SK-N-SH (cell line): ENCODE measurements around the gene EOLA2. TPM values are rescaled to one million over a fixed set of nuclear protein-coding genes. Genes with fewer than 3 reads are reported as not detected.

Source experiments
- CTCF ChIA-PET: fragments of 300-600, 350-600 bp; formaldehyde crosslinking; extraction: SDS; loops from one replicate; lab custom pipeline; 2021; lab: Yijun Ruan, JAX
- POLR2A ChIA-PET: fragments of 350-600 bp; sonication (Branson Sonifier 250); formaldehyde crosslinking; extraction: SDS; loops from one replicate; lab custom pipeline; 2020; ENCODE audit warnings: antibody characterized with exemption, inconsistent platforms; lab: Yijun Ruan, JAX
- DNase-seq: peaks from one replicate; pipeline ENCODE4 v3.0.0; 2012
- H2AFZ ChIP-seq: fragments of 200-600 bp; sonication (generic); 2 replicates; pipeline ENCODE4 v1.8.1; 2016; ENCODE audit warnings: antibody characterized with exemption, mild to moderate bottlenecking, low read depth
- H3F3A ChIP-seq: fragments of 200-600 bp; sonication (generic); replicated peaks from 2 replicates; pipeline ENCODE3; 2016; ENCODE audit warnings: antibody characterized with exemption, mild to moderate bottlenecking; ENCODE audit not compliant: insufficient read depth
- H3K27ac ChIP-seq, 2 experiments: fragments of 200-500 bp in 1 of 2; fragments of 200-600 bp in 1 of 2; sonication (Bioruptor generic) in 1 of 2; sonication (generic), shearing (Covaris generic) in 1 of 2; 2 replicates each; pipeline versions ENCODE4 v1.5.1 to v1.6.1; 2014 to 2016; ENCODE audit warnings: low read depth in 2 of 2, inconsistent platforms in 1 of 2, low read length in 1 of 2, mild to moderate bottlenecking in 1 of 2, mixed read lengths in 1 of 2
- H3K27me3 ChIP-seq: fragments of 200-600 bp; sonication (generic), shearing (Covaris generic); 2 replicates; pipeline ENCODE4 v1.6.1; 2016; ENCODE audit warnings: mixed run types; ENCODE audit not compliant: insufficient read depth
- H3K36me3 ChIP-seq, 2 experiments: fragments of 200-500 bp in 1 of 2; fragments of 200-600 bp in 1 of 2; sonication (Bioruptor generic) in 1 of 2; sonication (generic) in 1 of 2; replicated peaks in 1 of 2; 2 replicates each; pipeline versions ENCODE3 to v1.5.1; 2014 to 2016; ENCODE audit warnings: low read length in 1 of 2, mild to moderate bottlenecking in 1 of 2; ENCODE audit not compliant: insufficient read depth in 2 of 2, control insufficient read depth in 1 of 2
- H3K4me1 ChIP-seq, 2 experiments: fragments of 200-500 bp in 1 of 2; fragments of 200-600 bp in 1 of 2; sonication (Bioruptor generic) in 1 of 2; sonication (generic), shearing (Covaris generic) in 1 of 2; 2 replicates each; pipeline versions ENCODE4 v1.5.1 to v1.6.1; 2014 to 2016; ENCODE audit warnings: low read depth in 1 of 2, low read length in 1 of 2, mixed run types in 1 of 2; ENCODE audit not compliant: insufficient read depth in 2 of 2, control insufficient read depth in 1 of 2
- H3K4me2 ChIP-seq: fragments of 200-600 bp; sonication (generic), shearing (Covaris generic); 2 replicates; pipeline ENCODE4 v1.6.1; 2017; ENCODE audit warnings: mixed run types
- H3K4me3 ChIP-seq, 2 experiments: fragments of 200-500 bp in 1 of 2; fragments of 200-600 bp in 1 of 2; sonication (Bioruptor generic) in 1 of 2; sonication (generic), shearing (Covaris generic) in 1 of 2; 2 replicates each; pipeline versions ENCODE4 v1.5.1 to v1.8.1; 2014 to 2016; ENCODE audit warnings: low read depth in 2 of 2, inconsistent platforms in 1 of 2, low read length in 1 of 2, mild to moderate bottlenecking in 1 of 2, mixed read lengths in 1 of 2, moderate library complexity in 1 of 2
- H3K79me2 ChIP-seq: fragments of 200-600 bp; sonication (generic); 2 replicates; pipeline ENCODE4 v1.8.1; 2017; ENCODE audit warnings: mild to moderate bottlenecking; ENCODE audit not compliant: insufficient read depth
- H3K9ac ChIP-seq: fragments of 200-600 bp; sonication (generic); 2 replicates; pipeline ENCODE4 v1.6.1; 2017; ENCODE audit warnings: mixed run types
- H3K9me2 ChIP-seq: fragments of 200-600 bp; sonication (generic); 2 replicates; pipeline ENCODE4 v1.6.1; 2017; ENCODE audit warnings: mixed run types
- H3K9me3 ChIP-seq: fragments of 200-600 bp; sonication (generic); 2 replicates; pipeline ENCODE4 v1.6.1; 2017; ENCODE audit warnings: mixed run types, mild to moderate bottlenecking, moderate library complexity
- H4K20me1 ChIP-seq: fragments of 200-600 bp; sonication (generic); 2 replicates; pipeline ENCODE4 v1.6.1; 2017; ENCODE audit warnings: mild to moderate bottlenecking, mixed run types; ENCODE audit not compliant: insufficient read depth
- ELF1 ChIP-seq: IDR thresholded peaks from 2 replicates; pipeline ENCODE4 v1.4.0; 2012
- FOSL2 ChIP-seq: IDR thresholded peaks from 2 replicates; pipeline ENCODE4 v1.4.0; 2012; ENCODE audit warnings: low read depth, mild to moderate bottlenecking, moderate library complexity, borderline replicate concordance
- FOXJ3 ChIP-seq: sonication (generic); formaldehyde crosslinking; IDR thresholded peaks from 2 replicates; pipeline ENCODE4 v1.5.1; 2020; ENCODE audit warnings: mild to moderate bottlenecking, missing genetic modification reagents
- FOXM1 ChIP-seq: IDR thresholded peaks from 2 replicates; pipeline ENCODE4 v1.4.0; 2012; ENCODE audit warnings: low read depth, mild to moderate bottlenecking
- GABPA ChIP-seq: IDR thresholded peaks from 2 replicates; pipeline ENCODE4 v1.4.0; 2012; ENCODE audit warnings: low read depth, mild to moderate bottlenecking
- MEF2A ChIP-seq: IDR thresholded peaks from 2 replicates; pipeline ENCODE4 v1.4.0; 2012; ENCODE audit warnings: low read depth, borderline replicate concordance
- NFIC ChIP-seq: IDR thresholded peaks from 2 replicates; pipeline ENCODE4 v1.4.0; 2012; ENCODE audit warnings: borderline replicate concordance
- NRF1 ChIP-seq: IDR thresholded peaks from 2 replicates; pipeline ENCODE4 v1.6.1; 2012; ENCODE audit warnings: low read depth, mild to moderate bottlenecking, low read length
- RCOR1 ChIP-seq: fragments of 150-350 bp; IDR thresholded peaks from 2 replicates; pipeline ENCODE4 v1.6.1; 2017; ENCODE audit warnings: antibody characterized with exemption, low read length
- RXRA ChIP-seq: IDR thresholded peaks from 2 replicates; pipeline ENCODE4 v1.4.0; 2012; ENCODE audit warnings: low read depth, mild to moderate bottlenecking, borderline replicate concordance
- TEAD4 ChIP-seq: IDR thresholded peaks from 2 replicates; pipeline ENCODE4 v1.4.0; 2012; ENCODE audit warnings: mild to moderate bottlenecking, borderline replicate concordance; ENCODE audit not compliant: insufficient read depth
- WGBS: methylation state at CpG from one replicate; pipeline ENCODE4 v1.1.6; 2017; ENCODE audit warnings: low lambda C conversion rate; 5-methylcytosine and 5-hydroxymethylcytosine counted together
- polyA plus RNA-seq, 3 experiments: library from polyadenylated mRNA; depleted of rRNA; stranded (reverse); fragments of >200 nt; gene quantifications; 2 replicates each; pipeline ENCODE4 v1.2.3, GENCODE V29; 2012
- TF ChIP-seq, protein P1 (sequence below): IDR thresholded peaks from 2 replicates; pipeline ENCODE4 v1.4.0; 2012; ENCODE audit warnings: low read depth, borderline replicate concordance
- TF ChIP-seq, protein P2 (sequence below): IDR thresholded peaks from 2 replicates; pipeline ENCODE4 v1.6.1; 2012; ENCODE audit warnings: mild to moderate bottlenecking, low read depth, low read length, moderate library complexity
- TF ChIP-seq, protein P3 (sequence below): fragments of 150-350 bp; IDR thresholded peaks from 2 replicates; pipeline ENCODE4 v1.6.1; 2016; ENCODE audit warnings: mild to moderate bottlenecking, low read depth, low read length
- TF ChIP-seq, protein P4 (sequence below): IDR thresholded peaks from 2 replicates; pipeline ENCODE4 v1.4.0; 2012; ENCODE audit warnings: low read depth

EOLA2 gene
- polyA plus RNA-seq, 1 of the 3 experiments (the other 2 are of a cell fraction), result 43.4 TPM

DNA sequence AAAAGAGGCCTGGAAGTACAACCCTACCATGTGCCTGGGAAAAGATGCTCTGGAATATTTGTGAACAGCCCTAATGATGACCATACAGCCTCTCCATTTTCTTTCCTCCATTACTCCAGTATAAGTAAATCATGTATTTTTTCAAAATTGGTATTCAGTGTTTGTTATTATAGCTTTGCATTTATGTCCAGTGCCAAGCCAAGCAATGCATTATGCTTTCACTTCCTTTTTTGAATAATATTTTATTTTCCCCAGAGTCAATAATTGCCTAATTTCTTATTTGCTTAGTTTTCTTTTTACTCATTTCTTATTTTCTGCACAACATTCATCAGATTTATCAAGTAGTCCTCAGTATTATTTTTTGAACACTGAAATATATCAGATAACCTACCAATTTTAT is 49.3 kb upstream of the EOLA2 start:
- Histone ChIP-seq H3K36me3 (no peaks in the 10 kb centered on the region), H3K79me2 (no peaks in the 10 kb centered on the region), H3K27me3 (no peaks in the 10 kb centered on the region), H3K9me2 (no peaks in the 10 kb centered on the region), H4K20me1 (no peaks in the 10 kb centered on the region), H3K4me1 (no peaks in the 10 kb centered on the region), H3K4me2 (no peak overlapping the region), H3F3A (no peaks in the 10 kb centered on the region), H3K9ac (no peak overlapping the region), H3K4me3 (no peak overlapping the region), H2AFZ (no peak overlapping the region), H3K27ac (no peak overlapping the region), H3K9me3 (no peaks in the 10 kb centered on the region)
- ChIA-PET POLR2A (no interaction called here), CTCF (no interaction called here)
- no peak for TF ChIP-seq RCOR1
- TF ChIP-seq, protein P1, sequence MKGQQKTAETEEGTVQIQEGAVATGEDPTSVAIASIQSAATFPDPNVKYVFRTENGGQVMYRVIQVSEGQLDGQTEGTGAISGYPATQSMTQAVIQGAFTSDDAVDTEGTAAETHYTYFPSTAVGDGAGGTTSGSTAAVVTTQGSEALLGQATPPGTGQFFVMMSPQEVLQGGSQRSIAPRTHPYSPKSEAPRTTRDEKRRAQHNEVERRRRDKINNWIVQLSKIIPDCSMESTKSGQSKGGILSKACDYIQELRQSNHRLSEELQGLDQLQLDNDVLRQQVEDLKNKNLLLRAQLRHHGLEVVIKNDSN, result no peak
- TF ChIP-seq, protein P2, sequence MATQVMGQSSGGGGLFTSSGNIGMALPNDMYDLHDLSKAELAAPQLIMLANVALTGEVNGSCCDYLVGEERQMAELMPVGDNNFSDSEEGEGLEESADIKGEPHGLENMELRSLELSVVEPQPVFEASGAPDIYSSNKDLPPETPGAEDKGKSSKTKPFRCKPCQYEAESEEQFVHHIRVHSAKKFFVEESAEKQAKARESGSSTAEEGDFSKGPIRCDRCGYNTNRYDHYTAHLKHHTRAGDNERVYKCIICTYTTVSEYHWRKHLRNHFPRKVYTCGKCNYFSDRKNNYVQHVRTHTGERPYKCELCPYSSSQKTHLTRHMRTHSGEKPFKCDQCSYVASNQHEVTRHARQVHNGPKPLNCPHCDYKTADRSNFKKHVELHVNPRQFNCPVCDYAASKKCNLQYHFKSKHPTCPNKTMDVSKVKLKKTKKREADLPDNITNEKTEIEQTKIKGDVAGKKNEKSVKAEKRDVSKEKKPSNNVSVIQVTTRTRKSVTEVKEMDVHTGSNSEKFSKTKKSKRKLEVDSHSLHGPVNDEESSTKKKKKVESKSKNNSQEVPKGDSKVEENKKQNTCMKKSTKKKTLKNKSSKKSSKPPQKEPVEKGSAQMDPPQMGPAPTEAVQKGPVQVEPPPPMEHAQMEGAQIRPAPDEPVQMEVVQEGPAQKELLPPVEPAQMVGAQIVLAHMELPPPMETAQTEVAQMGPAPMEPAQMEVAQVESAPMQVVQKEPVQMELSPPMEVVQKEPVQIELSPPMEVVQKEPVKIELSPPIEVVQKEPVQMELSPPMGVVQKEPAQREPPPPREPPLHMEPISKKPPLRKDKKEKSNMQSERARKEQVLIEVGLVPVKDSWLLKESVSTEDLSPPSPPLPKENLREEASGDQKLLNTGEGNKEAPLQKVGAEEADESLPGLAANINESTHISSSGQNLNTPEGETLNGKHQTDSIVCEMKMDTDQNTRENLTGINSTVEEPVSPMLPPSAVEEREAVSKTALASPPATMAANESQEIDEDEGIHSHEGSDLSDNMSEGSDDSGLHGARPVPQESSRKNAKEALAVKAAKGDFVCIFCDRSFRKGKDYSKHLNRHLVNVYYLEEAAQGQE, result no peak
- TF ChIP-seq MEF2A, result no peak
- no peak for TF ChIP-seq ELF1
- TF ChIP-seq, protein P3, sequence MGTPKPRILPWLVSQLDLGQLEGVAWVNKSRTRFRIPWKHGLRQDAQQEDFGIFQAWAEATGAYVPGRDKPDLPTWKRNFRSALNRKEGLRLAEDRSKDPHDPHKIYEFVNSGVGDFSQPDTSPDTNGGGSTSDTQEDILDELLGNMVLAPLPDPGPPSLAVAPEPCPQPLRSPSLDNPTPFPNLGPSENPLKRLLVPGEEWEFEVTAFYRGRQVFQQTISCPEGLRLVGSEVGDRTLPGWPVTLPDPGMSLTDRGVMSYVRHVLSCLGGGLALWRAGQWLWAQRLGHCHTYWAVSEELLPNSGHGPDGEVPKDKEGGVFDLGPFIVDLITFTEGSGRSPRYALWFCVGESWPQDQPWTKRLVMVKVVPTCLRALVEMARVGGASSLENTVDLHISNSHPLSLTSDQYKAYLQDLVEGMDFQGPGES, result no peak
- DNase-seq, result no peak

DNA sequence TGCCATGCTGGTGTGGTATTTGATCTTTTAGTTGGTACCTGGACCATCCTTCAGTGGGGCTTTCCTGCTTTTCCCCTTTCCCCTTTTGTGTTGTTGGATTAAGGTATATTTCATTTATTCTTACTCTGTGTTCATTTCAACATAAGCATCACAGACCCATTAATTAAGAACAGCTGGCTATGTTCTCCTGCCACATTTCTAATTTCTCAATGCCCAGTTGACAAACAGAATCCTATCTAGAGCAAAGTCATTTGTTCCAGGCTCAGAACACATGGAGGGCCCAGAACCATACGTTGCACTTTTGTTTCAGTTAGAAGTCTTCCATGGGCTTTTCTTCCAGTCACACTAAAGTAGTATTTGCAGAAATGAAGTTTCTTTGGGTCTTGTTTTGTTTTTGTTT is 46.1 kb upstream of the EOLA2 start:
- H4K20me1 ChIP-seq, result no peaks in the 10 kb centered on the region
- no peaks in the 10 kb centered on the region for H3F3A ChIP-seq
- H3K27ac ChIP-seq, result no peak overlapping the region
- ChIA-PET POLR2A (no interaction called here), CTCF (interaction anchor here (0.8 kb wide), 1 partner anchor 9 kb away, joined by 3 read pairs; no protein-coding TSS in a partner anchor)
- H3K9me2 ChIP-seq, result no peaks in the 10 kb centered on the region
- H3K27me3 ChIP-seq, result no peaks in the 10 kb centered on the region
- H3K36me3 ChIP-seq, result no peaks in the 10 kb centered on the region
- H3K79me2 ChIP-seq, result no peaks in the 10 kb centered on the region
- no peak for DNase-seq
- WGBS, result 68% methylated on average over 1 of the region's 1 CpG
- H2AFZ ChIP-seq, result no peak overlapping the region
- H3K4me1 ChIP-seq, result no peaks in the 10 kb centered on the region
- no peaks in the 10 kb centered on the region for H3K9me3 ChIP-seq
- H3K4me2 ChIP-seq, result no peak overlapping the region
- H3K9ac ChIP-seq, result no peak overlapping the region
- TF ChIP-seq NFIC (no peak), GABPA (no peak), RXRA (no peak), TEAD4 (no peak), FOSL2 (no peak), FOXM1 (no peak), MEF2A (no peak), FOXJ3 (no peak), NRF1 (no peak)
- TF ChIP-seq, protein P1, result no peak
- TF ChIP-seq, protein P4, sequence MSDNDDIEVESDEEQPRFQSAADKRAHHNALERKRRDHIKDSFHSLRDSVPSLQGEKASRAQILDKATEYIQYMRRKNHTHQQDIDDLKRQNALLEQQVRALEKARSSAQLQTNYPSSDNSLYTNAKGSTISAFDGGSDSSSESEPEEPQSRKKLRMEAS, result no peak
- TF ChIP-seq, all 33 proteins: peak for 0
- H3K4me3 ChIP-seq, result no peak overlapping the region
